Keratinocyte (primary cell): ENCODE data around the gene CLDN22. TPM values are rescaled to one million over a fixed set of nuclear protein-coding genes. Genes with fewer than 3 reads are reported as not detected.

Experiments used
- DNase-seq: peaks from one replicate; pipeline ENCODE4 v3.0.0-alpha.2; 2011; ENCODE audit warnings: low read depth, missing footprints, low spot score
- FAIRE-seq: peaks from 2 replicates; lab custom pipeline; 2011; peaks lifted over from hg19 to GRCh38; lab: Jason Lieb, UNC
- H2AFZ ChIP-seq: 2 replicates; pipeline ENCODE4 v1.6.0; 2012; ENCODE audit warnings: low read length, control low read depth, inconsistent platforms; ENCODE audit not compliant: control insufficient read depth
- H3K27ac ChIP-seq: 2 replicates; pipeline ENCODE4 v1.5.1; 2011; ENCODE audit warnings: low read length; ENCODE audit not compliant: control insufficient read depth, insufficient read depth
- H3K27me3 ChIP-seq: 3 replicates; pipeline ENCODE4 v1.6.0; 2011; ENCODE audit warnings: low read length; ENCODE audit not compliant: control insufficient read depth, insufficient read depth; ENCODE audit errors: extremely low read depth
- H3K36me3 ChIP-seq, 2 experiments: 2 replicates in 1 of 2; 3 replicates in 1 of 2; pipeline ENCODE4 v1.5.1; 2011; ENCODE audit warnings: low read length in 2 of 2, mild to moderate bottlenecking in 1 of 2; ENCODE audit not compliant: control insufficient read depth in 2 of 2, insufficient read depth in 2 of 2; ENCODE audit errors: extremely low read depth in 1 of 2
- H3K4me1 ChIP-seq: 3 replicates; pipeline ENCODE4 v1.5.1; 2011; ENCODE audit warnings: low read length; ENCODE audit not compliant: control insufficient read depth, insufficient read depth; ENCODE audit errors: extremely low read depth
- H3K4me2 ChIP-seq: 3 replicates; pipeline ENCODE4 v1.6.0; 2011; ENCODE audit warnings: low read depth, low read length; ENCODE audit not compliant: control insufficient read depth, insufficient read depth; ENCODE audit errors: extremely low read depth
- H3K4me3 ChIP-seq, 3 experiments: fragments of 200-600 bp in 1 of 3; sonication (generic) in 1 of 3; 2 replicates in 2 of 3; 3 replicates in 1 of 3; pipeline ENCODE4 v1.5.1; 2011 to 2016; ENCODE audit warnings: low read length in 3 of 3, mild to moderate bottlenecking in 3 of 3, control low read depth in 2 of 3, inconsistent platforms in 1 of 3, low read depth in 1 of 3, mixed read lengths in 1 of 3, mixed run types in 1 of 3, moderate library complexity in 1 of 3; ENCODE audit not compliant: control insufficient read depth in 2 of 3, insufficient read depth in 2 of 3; ENCODE audit errors: extremely low read depth in 1 of 3
- H3K79me2 ChIP-seq: 2 replicates; pipeline ENCODE4 v1.6.0; 2012; ENCODE audit warnings: low read length; ENCODE audit not compliant: control insufficient read depth, insufficient read depth
- H3K9ac ChIP-seq: 3 replicates; pipeline ENCODE4 v1.6.0; 2011; ENCODE audit warnings: low read length; ENCODE audit not compliant: control insufficient read depth, insufficient read depth; ENCODE audit errors: extremely low read depth
- H3K9me1 ChIP-seq: 3 replicates; pipeline ENCODE4 v1.6.0; 2011; ENCODE audit warnings: low read length; ENCODE audit not compliant: control insufficient read depth, insufficient read depth; ENCODE audit errors: extremely low read depth
- H3K9me3 ChIP-seq: 2 replicates; pipeline ENCODE4 v1.5.1; 2012; ENCODE audit warnings: low read depth, low read length; ENCODE audit not compliant: control insufficient read depth
- H4K20me1 ChIP-seq: 3 replicates; pipeline ENCODE4 v1.6.0; 2011; ENCODE audit warnings: low read length; ENCODE audit not compliant: control insufficient read depth, insufficient read depth; ENCODE audit errors: extremely low read depth
- EZH2 ChIP-seq: IDR thresholded peaks from one replicate; pipeline ENCODE4 v1.6.1; 2012; ENCODE audit warnings: inconsistent platforms, mild to moderate bottlenecking, low read length, moderate library complexity
- dilution Hi-C: fragments of 300-500 bp; cut with MboI; formaldehyde crosslinking; loops from one replicate; pipeline ENCODE4 v1.7.0; 2020; ENCODE audit warnings: low sequenced_read_pairs; ENCODE audit not compliant: extremely low pct_ligation_motif_present
- polyA plus RNA-seq, 5 experiments: library from polyadenylated mRNA; depleted of rRNA in 3 of 5; stranded (reverse) in 3 of 5; stranded (forward) in 1 of 5; unstranded in 1 of 5; fragments of >200 nt; gene quantifications; 1 replicate in 1 of 5; 2 replicates in 3 of 5; 3 replicates in 1 of 5; pipeline versions ENCODE4 v1.2.1 to v1.2.3, GENCODE V29; 2011 to 2012; ENCODE audit warnings: missing spikeins in 2 of 5, low read depth in 1 of 5, low replicate concordance in 1 of 5
- TF ChIP-seq, protein P1 (sequence below), 3 experiments: IDR thresholded peaks in 1 of 3; conservative IDR thresholded peaks in 1 of 3; optimal IDR thresholded peaks in 1 of 3; 2 replicates in 2 of 3; 3 replicates in 1 of 3; pipeline versions ENCODE3 to v1.5.1; 2011; ENCODE audit warnings: low read length in 3 of 3, mild to moderate bottlenecking in 3 of 3, moderate library complexity in 2 of 3, control low read depth in 1 of 3, inconsistent platforms in 1 of 3; ENCODE audit not compliant: insufficient read depth in 2 of 3; ENCODE audit errors: extremely low read depth in 1 of 3

The CLDN22 gene
- polyA plus RNA-seq, 1 donor (not counting 4 experiments of a cell fraction or from before 2014, with no cell fraction given) = 0.03 TPM

DNA sequence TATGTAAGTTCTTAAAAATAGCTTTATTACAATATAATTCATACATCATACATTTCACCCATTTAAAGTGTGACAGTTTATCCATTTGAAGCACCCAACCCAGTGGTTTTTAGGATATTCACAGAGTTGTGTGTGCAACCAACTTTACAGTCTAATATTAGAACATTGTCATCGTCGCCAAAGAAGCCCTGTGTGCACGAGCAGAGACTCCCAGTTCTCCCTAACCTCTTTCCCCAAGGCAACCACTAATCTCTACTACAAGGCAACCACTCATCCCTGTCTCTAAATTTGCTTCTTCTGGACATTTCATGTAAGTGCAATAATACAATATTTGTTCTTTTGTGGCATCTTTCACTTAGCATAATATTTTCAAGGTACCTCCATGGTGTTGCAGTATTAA, 47.7 kb downstream of the CLDN22 start:
- no peak overlapping the region for H2AFZ ChIP-seq
- H4K20me1 ChIP-seq = no peaks in the 10 kb centered on the region
- FAIRE-seq (no peak), DNase-seq (no peak)
- TF ChIP-seq EZH2 = no peak
- TF ChIP-seq, protein P1, sequence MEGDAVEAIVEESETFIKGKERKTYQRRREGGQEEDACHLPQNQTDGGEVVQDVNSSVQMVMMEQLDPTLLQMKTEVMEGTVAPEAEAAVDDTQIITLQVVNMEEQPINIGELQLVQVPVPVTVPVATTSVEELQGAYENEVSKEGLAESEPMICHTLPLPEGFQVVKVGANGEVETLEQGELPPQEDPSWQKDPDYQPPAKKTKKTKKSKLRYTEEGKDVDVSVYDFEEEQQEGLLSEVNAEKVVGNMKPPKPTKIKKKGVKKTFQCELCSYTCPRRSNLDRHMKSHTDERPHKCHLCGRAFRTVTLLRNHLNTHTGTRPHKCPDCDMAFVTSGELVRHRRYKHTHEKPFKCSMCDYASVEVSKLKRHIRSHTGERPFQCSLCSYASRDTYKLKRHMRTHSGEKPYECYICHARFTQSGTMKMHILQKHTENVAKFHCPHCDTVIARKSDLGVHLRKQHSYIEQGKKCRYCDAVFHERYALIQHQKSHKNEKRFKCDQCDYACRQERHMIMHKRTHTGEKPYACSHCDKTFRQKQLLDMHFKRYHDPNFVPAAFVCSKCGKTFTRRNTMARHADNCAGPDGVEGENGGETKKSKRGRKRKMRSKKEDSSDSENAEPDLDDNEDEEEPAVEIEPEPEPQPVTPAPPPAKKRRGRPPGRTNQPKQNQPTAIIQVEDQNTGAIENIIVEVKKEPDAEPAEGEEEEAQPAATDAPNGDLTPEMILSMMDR (optimal IDR thresholded peaks at IDR 0.05 in 1 of 3, IDR thresholded peaks at IDR 0.05 in 1 of 3, conservative IDR thresholded peaks at IDR 0.05 in 1 of 3; ENCODE audit: extremely low read depth in 1 of 3, insufficient read depth in 2 of 3, low read length in 3 of 3) = no peak
- no peak overlapping the region for H3K27ac ChIP-seq
- no peaks in the 10 kb centered on the region for H3K4me1 ChIP-seq
- H3K27me3 ChIP-seq = no peaks in the 10 kb centered on the region
- no peaks in the 10 kb centered on the region for H3K79me2 ChIP-seq
- H3K9ac ChIP-seq = no peak overlapping the region
- dilution Hi-C loops = loop anchor here (25.0 kb wide), 1 partner anchor 335 kb away; no protein-coding TSS in a partner anchor
- H3K4me2 ChIP-seq = no peak overlapping the region
- H3K9me3 ChIP-seq = peaks cover 2% of the 10 kb centered on the region
- peaks cover 11 to 18% of the 10 kb centered on the region in 2 experiments for H3K36me3 ChIP-seq
- no peak overlapping the region for H3K4me3 ChIP-seq
- no peaks in the 10 kb centered on the region for H3K9me1 ChIP-seq

DNA sequence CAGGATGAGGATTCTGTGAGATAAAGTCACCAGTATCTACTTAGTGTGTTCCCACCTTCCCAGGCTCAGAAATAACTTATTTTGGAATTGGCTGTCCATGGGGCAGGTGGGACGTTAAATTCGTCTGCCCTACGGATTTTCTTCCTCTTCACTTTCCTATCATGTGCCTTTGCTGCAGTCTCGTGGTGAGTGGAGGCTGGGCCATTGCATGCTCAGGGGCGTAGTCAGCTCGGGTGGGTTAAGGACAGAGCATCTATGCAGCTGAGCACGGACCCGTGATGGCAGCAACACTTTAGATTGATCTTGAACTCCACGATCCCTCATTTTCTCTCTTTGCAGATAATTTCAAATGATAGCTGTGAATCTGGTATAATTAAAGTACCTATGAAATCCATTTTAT, 51.5 kb downstream of the CLDN22 start:
- Histone ChIP-seq H2AFZ (no peak overlapping the region), H3K27ac (no peak overlapping the region), H3K4me1 (no peaks in the 10 kb centered on the region), H3K4me3 (no peak overlapping the region), H3K9me1 (no peaks in the 10 kb centered on the region), H3K36me3 (peaks cover 18 to 24% of the 10 kb centered on the region in 2 experiments), H3K4me2 (no peak overlapping the region), H3K9me3 (no peaks in the 10 kb centered on the region), H3K9ac (no peak overlapping the region), H3K79me2 (no peaks in the 10 kb centered on the region), H3K27me3 (no peaks in the 10 kb centered on the region), H4K20me1 (no peaks in the 10 kb centered on the region)
- DNase-seq (no peak), FAIRE-seq (no peak)
- TF ChIP-seq, protein P1 (optimal IDR thresholded peaks at IDR 0.05 in 1 of 3, IDR thresholded peaks at IDR 0.05 in 1 of 3, conservative IDR thresholded peaks at IDR 0.05 in 1 of 3; ENCODE audit: extremely low read depth in 1 of 3, insufficient read depth in 2 of 3, low read length in 3 of 3) = no peak
- no peak for TF ChIP-seq EZH2
- dilution Hi-C loops = loop anchor here (25.0 kb wide), 1 partner anchor 331 kb away; no protein-coding TSS in a partner anchor

Other genes starting within 250 kb of the CLDN22 start
- 10.6 to 15.4 TPM (median 15.1 TPM) in 3 replicates for gene WWC2, start 221.0 kb downstream of the CLDN22 start, polyA plus RNA-seq
- not detected in 3 replicates for gene CLDN24, start 2.1 kb upstream of the CLDN22 start, polyA plus RNA-seq
- 10.3 to 13.6 TPM (median 10.3 TPM) in 3 replicates for gene CDKN2AIP, start 124.4 kb upstream of the CLDN22 start, polyA plus RNA-seq
- gene ING2, start 184.8 kb upstream of the CLDN22 start, polyA plus RNA-seq = 8.8 to 16.1 TPM (median 12.1 TPM) in 3 replicates